Measurements from ENCODE around the gene PARD3. TPM values are rescaled to one million over a fixed set of nuclear protein-coding genes. Genes with fewer than 3 reads are reported as not detected.

The PARD3 gene
- polyA plus RNA-seq, 3 donors = 0.51 TPM; not detected in 2

GRCh38 chr10:34195364-34196057 lies 619.6 kb downstream of the PARD3 start:
- Mint-ChIP-seq H3K4me3 (no peak overlapping the region), H3K36me3 (no peaks in the 10 kb centered on the region), H3K27ac (no peak overlapping the region), H3K27me3 (ENCODE audit: low read depth in 3 of 3) (peaks cover 0 to 2% (median 0%) of the 10 kb centered on the region in 3 donors), H3K9me3 (no peaks in the 10 kb centered on the region), H3K4me1 (peaks cover 13% of the 10 kb centered on the region)
- H3K4me2 ChIP-seq (replicated peaks; ENCODE audit: extremely low read depth, low read length, poor library complexity, severe bottlenecking) = no peak overlapping the region
- peaks cover 0 to 4% of the 10 kb centered on the region in 2 donors for H3K4me1 ChIP-seq (ENCODE audit: control insufficient read depth in 1 of 2, insufficient read depth in 2 of 2, low read length in 2 of 2)
- H4K20me1 ChIP-seq (ENCODE audit: insufficient read depth, low read length) = no peaks in the 10 kb centered on the region
- H3K9ac ChIP-seq (ENCODE audit: insufficient read depth, low read length, poor library complexity, severe bottlenecking) = no peak overlapping the region
- H3K27ac ChIP-seq (ENCODE audit: low read depth in 1 of 2, low read length in 2 of 2) = no peak overlapping the region
- H3K4me3 ChIP-seq (replicated peaks in 1 of 3; ENCODE audit: low read depth in 2 of 3, low read length in 3 of 3) = no peak overlapping the region
- intact Hi-C loops (cut with micrococcal nuclease) = no loop called here
- H3K36me3 ChIP-seq (replicated peaks in 1 of 2; ENCODE audit: control insufficient read depth in 1 of 2, insufficient read depth in 2 of 2, low read length in 2 of 2) = no peaks in the 10 kb centered on the region
- no peak overlapping the region for H2AFZ ChIP-seq (ENCODE audit: insufficient read depth, low read depth, low read length, poor library complexity, severe bottlenecking)
- no peaks in the 10 kb centered on the region for H3K27me3 ChIP-seq (ENCODE audit: control insufficient read depth in 2 of 2, insufficient read depth in 2 of 2, low read length in 2 of 2)
- no peak for DNase-seq
- no peak for TF ChIP-seq CTCF (IDR thresholded peaks at IDR 0.05)
- 96% methylated on average over 3 of the region's 8 CpGs for WGBS (ENCODE audit: insufficient coverage)
- H3K79me2 ChIP-seq (ENCODE audit: insufficient read depth, low read length) = no peaks in the 10 kb centered on the region
- no peaks in the 10 kb centered on the region for H3K9me3 ChIP-seq (replicated peaks in 1 of 2; ENCODE audit: control insufficient read depth in 1 of 2, insufficient read depth in 1 of 2, low read length in 2 of 2)

DNA sequence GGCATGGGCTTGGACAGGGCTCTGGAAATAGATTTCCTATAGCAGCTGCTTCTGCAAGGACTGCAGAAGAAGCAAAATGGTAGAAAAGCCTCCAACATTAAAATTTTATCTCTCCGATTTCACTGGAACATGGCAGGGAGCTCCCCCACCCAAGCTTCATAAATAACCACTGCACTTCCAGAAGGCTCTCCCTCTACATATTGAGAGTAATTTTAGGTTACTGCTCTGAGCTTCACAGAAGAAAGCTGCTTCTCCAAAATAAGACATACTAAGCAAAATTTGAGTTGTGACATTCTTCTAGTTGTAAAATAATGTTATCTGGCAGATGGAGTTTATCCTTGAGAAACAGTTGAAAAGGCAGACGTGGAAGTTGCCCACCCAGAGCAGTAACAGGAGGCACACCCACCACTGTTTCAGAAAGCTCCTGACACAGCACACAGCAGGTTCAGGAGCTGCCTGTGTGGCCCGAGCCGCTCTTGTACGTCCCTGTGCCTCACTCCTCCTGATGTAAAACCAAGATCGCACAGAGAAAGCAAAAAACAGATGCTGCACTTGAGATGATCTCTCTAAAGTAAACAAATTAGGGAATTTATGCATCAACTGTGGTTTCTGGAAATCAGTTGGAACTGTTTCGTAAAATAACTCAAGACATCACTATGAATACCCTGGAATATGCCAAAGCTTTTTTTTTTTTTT lies 621.0 kb downstream of the PARD3 start:
- H3K4me3 Mint-ChIP-seq = no peak overlapping the region
- 71% methylated on average over 3 of the region's 7 CpGs for WGBS (ENCODE audit: insufficient coverage)
- Histone ChIP-seq H3K27me3 (ENCODE audit: control insufficient read depth in 2 of 2, insufficient read depth in 2 of 2, low read length in 2 of 2) (no peaks in the 10 kb centered on the region), H3K9ac (ENCODE audit: insufficient read depth, low read length, poor library complexity, severe bottlenecking) (no peak overlapping the region), H3K4me1 (ENCODE audit: control insufficient read depth in 1 of 2, insufficient read depth in 2 of 2, low read length in 2 of 2) (no peaks in the 10 kb centered on the region), H3K27ac (ENCODE audit: low read depth in 1 of 2, low read length in 2 of 2) (no peak overlapping the region), H4K20me1 (ENCODE audit: insufficient read depth, low read length) (no peaks in the 10 kb centered on the region), H3K4me3 (replicated peaks in 1 of 3; ENCODE audit: low read depth in 2 of 3, low read length in 3 of 3) (no peak overlapping the region), H2AFZ (ENCODE audit: insufficient read depth, low read depth, low read length, poor library complexity, severe bottlenecking) (no peak overlapping the region), H3K36me3 (replicated peaks in 1 of 2; ENCODE audit: control insufficient read depth in 1 of 2, insufficient read depth in 2 of 2, low read length in 2 of 2) (no peaks in the 10 kb centered on the region), H3K79me2 (ENCODE audit: insufficient read depth, low read length) (no peaks in the 10 kb centered on the region), H3K9me3 (replicated peaks in 1 of 2; ENCODE audit: control insufficient read depth in 1 of 2, insufficient read depth in 1 of 2, low read length in 2 of 2) (no peaks in the 10 kb centered on the region), H3K4me2 (replicated peaks; ENCODE audit: extremely low read depth, low read length, poor library complexity, severe bottlenecking) (no peak overlapping the region)
- peaks cover 2% of the 10 kb centered on the region for H3K4me1 Mint-ChIP-seq
- no peak overlapping the region for H3K27ac Mint-ChIP-seq
- intact Hi-C loops (cut with micrococcal nuclease) = no loop called here
- H3K27me3 Mint-ChIP-seq (ENCODE audit: low read depth in 3 of 3) = peaks cover 0 to 2% (median 0%) of the 10 kb centered on the region in 3 donors
- DNase-seq = no peak
- H3K9me3 Mint-ChIP-seq = no peaks in the 10 kb centered on the region
- TF ChIP-seq CTCF (IDR thresholded peaks at IDR 0.05) = no peak
- H3K36me3 Mint-ChIP-seq = no peaks in the 10 kb centered on the region

Data from CD14-positive monocyte (primary cell).